NCI-H146 (cell line): ENCODE results near the gene SNX32.
A peak's percentile ranks its signal among the peaks of the same experiment; 100 is the strongest.
"Not testable (repeated sequence)": the region's sequence is repeated elsewhere in the genome, so short reads cannot be mapped to it uniquely, and the experiment has no call there.

Source experiments
- DNase-seq: peaks from one replicate; lab custom pipeline; 2025; lab: John Stamatoyannopoulos, UW

The SNX32 gene

GRCh38 chr11:65886826-65887722 lies 53.3 kb downstream of the SNX32 start:
- DNase-seq, result no peak

DNA sequence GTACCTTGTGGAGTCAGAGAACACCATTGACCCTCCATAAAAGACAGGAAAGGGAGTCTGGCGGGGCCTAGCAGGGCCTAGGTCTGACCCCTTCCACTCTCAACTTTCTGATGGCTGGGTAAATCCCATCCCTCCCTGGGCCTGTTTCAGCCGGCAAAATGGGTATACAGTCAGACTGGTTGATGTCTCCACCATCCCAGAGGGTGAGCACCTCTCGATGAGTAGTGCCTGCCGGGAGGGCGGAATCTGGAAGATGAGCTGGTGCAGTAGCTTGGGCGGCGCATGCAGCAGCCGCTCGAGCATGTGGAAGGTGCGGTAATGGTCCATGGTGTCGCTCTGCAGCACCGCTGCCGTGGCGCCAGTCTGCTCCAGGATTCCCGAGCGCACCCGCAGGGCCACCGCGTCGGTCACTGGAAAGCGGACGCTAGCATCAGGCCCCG lies 54.0 kb downstream of the SNX32 start:
- DNase-seq, result no peak

DNA sequence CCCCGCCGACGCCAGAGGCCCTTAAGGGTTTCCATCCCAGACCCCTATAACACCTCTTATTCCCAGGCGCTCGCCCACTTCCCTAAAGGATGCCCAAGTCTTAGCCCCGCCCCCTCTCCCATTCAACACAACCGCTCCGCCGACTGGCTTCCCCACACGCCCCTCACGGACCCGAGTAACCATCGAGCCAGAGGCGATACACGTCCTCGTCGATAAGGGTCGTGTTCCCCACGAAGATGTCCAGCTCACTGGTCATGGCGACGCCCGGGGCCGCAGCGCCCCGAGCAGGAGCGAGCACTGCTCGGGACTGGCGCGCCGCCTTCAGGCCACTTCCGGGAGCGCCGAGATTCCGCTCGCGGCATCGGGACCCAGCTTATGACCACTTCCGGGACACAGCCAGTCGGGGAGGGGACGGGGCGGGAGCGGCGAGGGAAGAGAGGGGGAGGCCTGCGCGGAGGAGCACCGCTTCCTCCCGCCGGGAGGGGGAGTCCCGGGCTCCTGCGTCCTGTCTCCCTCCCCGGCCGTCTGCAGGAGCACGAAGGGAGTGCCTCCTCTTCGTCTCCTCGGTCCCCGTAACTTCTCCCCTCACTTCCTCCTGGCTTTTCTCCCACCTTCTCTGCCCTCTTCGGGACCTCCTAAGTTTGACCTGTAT lies 54.5 kb downstream of the SNX32 start, which contains the start of gene FIBP:
Gene FIBP, minus strand, starts transcription at position 309 of the 652 bp plus-strand sequence. Its CDS starts 53 bp downstream, at position 256.
- peak; percentile 97 for DNase-seq

DNA sequence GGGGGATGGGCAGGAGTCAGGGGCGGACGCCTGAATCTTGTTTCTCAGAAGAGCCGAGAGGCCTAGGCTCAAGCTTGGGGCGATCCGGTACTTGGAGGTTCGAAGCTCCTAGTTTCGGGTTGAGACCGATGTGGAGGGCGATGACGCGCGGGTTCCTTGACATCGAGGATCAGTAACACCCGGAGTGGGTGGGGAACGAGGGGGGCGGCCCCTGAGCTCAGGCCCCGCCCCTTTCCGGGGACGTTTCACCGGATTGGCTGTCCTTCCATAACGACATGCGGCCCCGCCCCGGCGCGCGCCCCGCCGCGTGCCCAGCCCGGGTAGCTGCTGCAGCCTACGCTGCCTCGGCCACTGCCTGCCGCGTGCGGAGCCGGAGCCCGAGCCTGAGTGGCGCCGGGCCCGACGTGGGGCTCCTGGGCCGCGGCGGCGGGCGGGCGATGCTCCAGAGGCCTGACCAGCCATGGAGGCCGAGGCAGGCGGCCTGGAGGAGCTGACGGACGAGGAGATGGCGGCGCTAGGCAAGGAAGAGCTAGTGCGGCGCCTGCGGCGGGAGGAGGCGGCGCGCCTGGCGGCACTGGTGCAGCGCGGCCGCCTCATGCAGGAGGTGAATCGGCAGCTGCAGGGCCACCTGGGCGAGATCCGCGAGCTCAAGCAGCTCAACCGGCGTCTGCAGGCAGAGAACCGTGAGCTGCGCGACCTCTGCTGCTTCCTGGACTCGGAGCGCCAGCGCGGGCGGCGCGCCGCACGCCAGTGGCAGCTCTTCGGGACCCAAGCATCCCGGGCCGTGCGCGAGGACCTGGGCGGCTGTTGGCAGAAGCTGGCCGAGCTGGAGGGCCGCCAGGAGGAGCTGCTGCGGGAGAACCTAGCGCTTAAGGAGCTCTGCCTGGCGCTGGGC lies 56.8 kb downstream of the SNX32 start, which contains the start of gene CCDC85B:
Gene CCDC85B, plus strand, starts transcription at position 350 of the 895 bp plus-strand sequence. Its CDS starts 111 bp downstream, at position 461.
- peak; percentile 95 for DNase-seq

- peak; percentile 52 for DNase-seq
Observed at GRCh38 chr11:65891219-65892136, 57.7 kb downstream of the SNX32 start.

- DNase-seq, result not testable (repeated sequence)
Observed at GRCh38 chr11:65892137-65892540, 58.4 kb downstream of the SNX32 start.

DNA sequence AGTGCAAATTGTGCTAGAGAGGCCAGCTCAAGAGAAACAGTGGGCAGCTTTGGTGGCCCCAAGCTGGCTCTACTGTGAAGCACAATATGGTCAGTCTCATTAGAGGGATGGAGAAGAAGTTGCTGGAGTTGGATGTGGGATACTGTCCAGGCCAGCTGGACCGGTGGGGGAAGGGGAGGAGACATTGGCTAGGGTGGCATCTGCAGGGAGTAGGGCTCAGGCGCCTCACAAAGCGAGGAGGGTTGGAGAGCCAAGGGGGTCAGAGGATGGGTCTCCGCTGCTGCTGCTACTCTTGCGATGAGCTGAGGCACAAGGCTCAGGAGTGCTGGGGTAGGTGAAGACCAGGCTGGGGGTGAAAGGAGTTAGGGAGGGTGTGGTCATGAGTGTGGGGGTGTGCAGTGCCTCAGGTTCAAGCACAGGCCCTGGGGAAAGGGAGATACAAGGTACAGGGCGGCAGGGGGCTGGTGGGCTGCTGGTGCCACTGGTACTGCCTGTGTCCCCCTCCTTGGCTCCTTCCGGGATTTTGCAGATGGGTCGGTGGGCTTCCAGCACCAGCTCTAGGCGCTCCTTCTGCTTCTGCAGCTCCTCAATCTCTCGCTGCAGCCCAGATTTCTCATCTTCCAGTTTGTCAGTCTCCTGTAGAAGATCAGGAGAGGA lies 59.0 kb downstream of the SNX32 start:
- no peak for DNase-seq

DNA sequence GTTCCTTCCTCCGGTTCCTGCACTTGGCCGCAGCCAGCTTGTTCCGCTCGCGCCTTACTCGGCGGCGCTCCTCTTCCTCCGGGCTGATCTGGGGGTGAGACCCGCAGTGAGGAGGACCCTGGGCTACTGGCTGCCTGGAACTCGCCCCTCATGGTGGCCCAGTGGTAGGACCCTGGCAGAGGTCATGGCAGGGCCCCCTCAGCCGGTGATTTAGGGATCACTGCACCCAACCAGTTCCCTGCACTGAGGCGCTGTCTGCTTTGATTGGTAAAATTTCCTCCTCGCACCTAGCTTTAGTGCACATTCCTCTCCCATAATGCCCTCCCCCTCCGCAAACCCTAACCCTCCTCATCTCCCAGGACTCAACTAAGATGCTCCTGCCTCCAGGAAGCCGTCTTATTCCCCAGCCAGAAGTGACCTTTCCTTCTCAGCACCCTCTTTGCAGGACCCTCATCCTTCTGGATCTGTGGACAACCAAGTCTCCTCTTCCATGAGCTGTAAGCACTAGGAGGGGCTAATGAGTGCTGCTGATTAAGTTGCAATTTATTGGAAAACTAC lies 60.4 kb downstream of the SNX32 start:
- DNase-seq, result no peak

GRCh38 chr11:65895482-65895981 lies 61.8 kb downstream of the SNX32 start:
- no peak for DNase-seq

DNA sequence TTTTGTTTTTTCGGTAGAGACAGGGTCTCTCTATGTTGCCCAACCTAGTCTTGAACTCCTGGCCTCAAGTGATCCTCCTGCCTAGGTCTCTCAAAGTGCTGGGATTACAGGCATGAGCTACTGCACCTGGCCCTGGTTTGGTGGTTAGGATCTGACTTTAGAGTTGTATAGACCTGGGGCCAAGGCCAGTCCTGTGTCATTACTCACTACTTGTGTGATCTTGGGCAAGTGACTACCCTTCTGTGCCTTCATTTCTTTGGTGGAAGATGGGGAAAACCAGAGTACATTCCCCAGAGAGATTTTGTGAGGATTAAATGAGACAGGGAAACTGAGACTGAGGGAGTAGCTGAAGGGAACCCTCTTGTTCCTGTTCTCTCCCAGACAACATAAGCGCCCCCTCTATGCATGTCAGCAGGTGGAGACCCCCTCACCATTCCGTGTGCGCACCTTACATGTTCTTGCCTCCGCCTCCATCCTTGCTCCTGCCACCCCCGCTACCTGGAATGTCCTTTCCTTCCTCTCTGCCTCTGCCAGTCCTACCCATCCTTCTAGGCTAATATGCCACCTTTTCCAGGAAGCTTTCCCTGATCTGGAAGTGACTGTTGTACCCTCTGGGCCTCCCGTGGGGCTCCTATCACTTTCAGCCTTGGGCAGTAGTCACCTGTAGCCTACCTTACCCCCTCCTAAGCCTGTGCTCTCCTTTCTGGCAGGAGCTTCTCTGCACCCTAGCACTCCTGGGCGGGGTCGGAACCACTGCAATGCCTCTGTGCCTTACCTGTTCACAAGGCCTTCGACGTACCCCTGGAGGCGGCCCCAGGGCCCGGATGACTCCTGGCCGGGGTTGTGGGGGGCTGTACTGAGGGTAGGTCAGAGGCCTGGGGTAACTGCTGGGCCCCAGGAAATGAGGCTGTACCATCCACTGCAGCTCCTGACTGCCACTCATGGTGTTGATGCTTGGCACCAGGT lies 62.6 kb downstream of the SNX32 start:
- no peak for DNase-seq

GRCh38 chr11:65897020-65897471 lies 63.3 kb downstream of the SNX32 start:
- no peak for DNase-seq

GRCh38 chr11:65898656-65899355 lies 65.0 kb downstream of the SNX32 start:
- DNase-seq, result no peak

GRCh38 chr11:65899356-65900124 lies 65.8 kb downstream of the SNX32 start:
- no peak for DNase-seq

GRCh38 chr11:65900125-65900898 lies 66.5 kb downstream of the SNX32 start, which contains the start of gene FOSL1:
TSS of gene FOSL1 (minus strand) at chr11:65900388. CDS start at chr11:65900339, 49 bp downstream.
- DNase-seq, result peak; percentile 80

- no peak for DNase-seq
Observed at GRCh38 chr11:65900899-65901180, 67.1 kb downstream of the SNX32 start.

DNA sequence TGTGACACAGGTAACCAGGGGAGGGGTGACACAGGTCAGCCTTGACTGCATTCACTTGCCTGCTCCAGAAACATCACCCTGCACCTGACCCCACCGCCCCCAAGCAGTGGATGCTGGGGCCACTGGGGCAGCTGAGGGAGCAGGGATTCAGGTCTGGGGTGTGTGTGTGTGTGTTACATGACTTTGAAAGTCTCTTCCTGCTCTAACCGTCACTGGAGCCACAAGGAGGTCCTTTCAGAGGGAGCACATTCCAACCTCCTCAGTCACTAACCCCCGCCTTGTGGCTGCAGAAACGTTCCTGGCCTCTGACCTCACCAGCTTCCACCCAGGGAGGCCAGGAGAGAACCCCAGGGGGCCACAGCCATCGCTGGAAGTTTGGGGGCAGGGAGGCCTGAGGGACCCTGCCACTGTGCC lies 69.3 kb downstream of the SNX32 start:
- DNase-seq, result no peak
